ENCODE data around the gene PDK1. TPM values are rescaled to one million over a fixed set of nuclear protein-coding genes. Genes with fewer than 3 reads are reported as not detected.
A peak's percentile ranks its signal among the peaks of the same experiment; 100 is the strongest.

PDK1 gene
- total RNA-seq, 3 donors from 2014 or later, result 11.6 to 16.5 (median 14.7) TPM

- no peaks in the 10 kb centered on the region for H3K36me3 ChIP-seq (ENCODE audit: low read depth)
- H3K4me1 ChIP-seq (ENCODE audit: low read depth), result no peaks in the 10 kb centered on the region
- no peak overlapping the region for H3K4me3 ChIP-seq
- no peak for ATAC-seq
- peaks cover 20% of the 10 kb centered on the region for H3K9me3 ChIP-seq
- intact Hi-C loops (cut with DNase I, micrococcal nuclease), result no loop called here
- TF ChIP-seq, protein P1, sequence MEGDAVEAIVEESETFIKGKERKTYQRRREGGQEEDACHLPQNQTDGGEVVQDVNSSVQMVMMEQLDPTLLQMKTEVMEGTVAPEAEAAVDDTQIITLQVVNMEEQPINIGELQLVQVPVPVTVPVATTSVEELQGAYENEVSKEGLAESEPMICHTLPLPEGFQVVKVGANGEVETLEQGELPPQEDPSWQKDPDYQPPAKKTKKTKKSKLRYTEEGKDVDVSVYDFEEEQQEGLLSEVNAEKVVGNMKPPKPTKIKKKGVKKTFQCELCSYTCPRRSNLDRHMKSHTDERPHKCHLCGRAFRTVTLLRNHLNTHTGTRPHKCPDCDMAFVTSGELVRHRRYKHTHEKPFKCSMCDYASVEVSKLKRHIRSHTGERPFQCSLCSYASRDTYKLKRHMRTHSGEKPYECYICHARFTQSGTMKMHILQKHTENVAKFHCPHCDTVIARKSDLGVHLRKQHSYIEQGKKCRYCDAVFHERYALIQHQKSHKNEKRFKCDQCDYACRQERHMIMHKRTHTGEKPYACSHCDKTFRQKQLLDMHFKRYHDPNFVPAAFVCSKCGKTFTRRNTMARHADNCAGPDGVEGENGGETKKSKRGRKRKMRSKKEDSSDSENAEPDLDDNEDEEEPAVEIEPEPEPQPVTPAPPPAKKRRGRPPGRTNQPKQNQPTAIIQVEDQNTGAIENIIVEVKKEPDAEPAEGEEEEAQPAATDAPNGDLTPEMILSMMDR (IDR thresholded peaks at IDR 0.05), result no peak
- no peak for DNase-seq
These were observed 42.4 kb upstream of the PDK1 start for GRCh38 chr2:172513524-172513900.

DNA sequence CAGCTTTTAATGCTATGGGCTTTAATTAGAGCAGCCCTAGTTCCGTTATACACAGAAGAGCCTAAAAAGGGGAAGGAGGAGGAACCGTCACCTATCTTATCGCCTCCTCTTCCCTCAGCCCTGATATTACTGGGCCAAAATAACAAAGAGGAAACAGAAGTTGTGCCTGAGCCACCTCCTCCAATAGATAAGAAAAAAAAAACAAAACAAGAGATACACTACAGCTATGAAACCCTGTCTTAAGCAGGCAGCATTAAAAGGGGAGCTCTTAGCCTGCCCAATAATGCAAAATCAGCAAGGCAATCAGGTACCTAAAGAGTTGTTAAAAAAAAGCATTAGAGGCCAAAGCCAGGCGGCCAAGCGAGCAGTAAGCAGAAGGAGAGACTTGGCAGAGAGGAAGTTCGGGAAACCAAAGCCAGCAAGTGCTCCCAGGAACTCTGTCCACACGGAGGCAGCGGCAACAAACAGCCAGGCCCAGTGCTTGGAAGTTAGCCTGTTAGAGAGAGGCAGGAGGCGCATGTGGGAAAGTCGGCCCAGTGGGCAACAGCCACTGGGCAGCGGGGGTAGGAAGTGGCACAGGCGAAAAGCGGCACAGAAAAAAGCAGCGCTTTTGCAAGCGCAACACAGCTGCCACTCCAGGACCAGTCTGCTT, 41.8 kb upstream of the PDK1 start:
- TF ChIP-seq, protein P1 (IDR thresholded peaks at IDR 0.05), result no peak
- ATAC-seq, result peak; percentile 27
- DNase-seq, result no peak

GRCh38 chr2:172516299-172516698, 39.6 kb upstream of the PDK1 start:
- TF ChIP-seq, protein P1 (IDR thresholded peaks at IDR 0.05), result no peak
- no peak for ATAC-seq
- intact Hi-C loops (cut with DNase I, micrococcal nuclease), result no loop called here
- DNase-seq, result no peak
- H3K4me3 ChIP-seq, result no peak overlapping the region
- peaks cover 32% of the 10 kb centered on the region for H3K9me3 ChIP-seq
- no peaks in the 10 kb centered on the region for H3K4me1 ChIP-seq (ENCODE audit: low read depth)
- H3K36me3 ChIP-seq (ENCODE audit: low read depth), result no peaks in the 10 kb centered on the region

More for the DNA sequence above, 41.8 kb upstream of the PDK1 start:
- Histone ChIP-seq H3K36me3 (ENCODE audit: low read depth) (no peaks in the 10 kb centered on the region), H3K4me3 (no peak overlapping the region), H3K4me1 (ENCODE audit: low read depth) (no peaks in the 10 kb centered on the region), H3K9me3 (peaks cover 20% of the 10 kb centered on the region)
- intact Hi-C loops (cut with DNase I, micrococcal nuclease), result no loop called here

DNA sequence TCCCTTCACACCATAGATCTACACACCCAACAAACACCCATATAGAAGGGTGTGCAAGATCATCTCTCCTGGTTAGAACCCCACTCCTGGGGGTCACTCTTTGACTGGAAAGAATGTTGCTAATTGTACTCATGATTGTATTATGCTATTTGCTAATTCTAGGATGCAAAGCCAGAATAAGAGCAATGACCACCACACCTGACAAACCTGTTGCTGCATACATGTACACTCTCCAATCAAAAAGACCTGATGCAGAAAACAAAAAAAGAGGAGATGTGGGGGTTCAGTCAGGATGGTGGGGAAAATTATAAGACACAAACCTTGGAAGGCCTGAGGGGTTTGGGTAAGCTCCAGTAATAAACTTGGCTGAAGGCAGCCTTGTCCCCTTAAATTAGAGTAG, 36.9 kb upstream of the PDK1 start:
- Histone ChIP-seq H3K4me3 (no peak overlapping the region), H3K4me1 (ENCODE audit: low read depth) (no peaks in the 10 kb centered on the region), H3K36me3 (ENCODE audit: low read depth) (no peaks in the 10 kb centered on the region), H3K9me3 (peaks cover 12% of the 10 kb centered on the region)
- TF ChIP-seq, protein P1 (IDR thresholded peaks at IDR 0.05), result no peak
- ATAC-seq, result no peak
- DNase-seq, result no peak
- intact Hi-C loops (cut with DNase I, micrococcal nuclease), result no loop called here

- ATAC-seq, result no peak
These were observed 30.3 kb upstream of the PDK1 start for GRCh38 chr2:172525601-172526000.

More at GRCh38 chr2:172525601-172526000, 30.3 kb upstream of the PDK1 start:
- Histone ChIP-seq H3K4me1 (ENCODE audit: low read depth) (peaks cover 3% of the 10 kb centered on the region), H3K36me3 (ENCODE audit: low read depth) (no peaks in the 10 kb centered on the region), H3K9me3 (peaks cover 12% of the 10 kb centered on the region), H3K4me3 (no peak overlapping the region)
- TF ChIP-seq, protein P1 (IDR thresholded peaks at IDR 0.05), result no peak
- no peak for DNase-seq
- intact Hi-C loops (cut with DNase I, micrococcal nuclease), result no loop called here
